Measurements from ENCODE around the gene SNX3. TPM values are rescaled to one million over a fixed set of nuclear protein-coding genes. Genes with fewer than 3 reads are reported as not detected.

Gene SNX3
- total RNA-seq, 1 experiment from 2014 or later: 80.7 TPM

DNA sequence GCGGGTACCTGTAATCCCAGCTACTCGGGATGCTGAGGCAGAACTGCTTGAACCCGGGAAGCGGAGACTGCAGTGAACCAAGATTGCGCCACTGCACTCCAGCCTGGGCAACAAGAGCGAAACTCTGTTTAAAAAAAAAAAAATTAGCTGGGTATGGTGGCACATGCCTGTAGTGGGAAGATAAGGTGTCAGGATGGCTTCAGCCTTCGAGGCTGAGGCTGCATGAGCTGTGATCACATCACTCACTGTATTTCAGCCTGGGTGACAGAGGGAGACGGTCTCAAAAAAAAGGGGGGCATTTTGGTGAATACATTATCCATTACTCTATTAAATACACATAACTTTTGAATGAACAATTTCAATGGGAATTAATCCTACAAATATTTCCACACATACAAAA lies 32.4 kb downstream of the SNX3 start:
- no peaks in the 10 kb centered on the region for H4K20me1 ChIP-seq (ENCODE audit: control insufficient read depth, insufficient read depth, insufficient read length)
- H3K9me3 ChIP-seq (ENCODE audit: control insufficient read depth, low read depth, low read length): no peaks in the 10 kb centered on the region
- no peak overlapping the region for H3T11ph ChIP-seq (ENCODE audit: low read length)
- H3K14ac ChIP-seq (ENCODE audit: insufficient read depth, low read length): no peak overlapping the region
- H2BK12ac ChIP-seq (ENCODE audit: insufficient read length, low read depth, low read length): no peak overlapping the region
- no peak overlapping the region for H3K18ac ChIP-seq (ENCODE audit: insufficient read length, low read depth, low read length)
- H4K8ac ChIP-seq (replicated peaks; ENCODE audit: insufficient read length, low read depth, low read length): no peak overlapping the region
- Mint-ChIP-seq H3K4me1 (peaks cover 36 to 41% of the 10 kb centered on the region in 2 experiments), H3K4me3 (no peak overlapping the region), H3K36me3 (ENCODE audit: insufficient read depth in 1 of 3, low read depth in 3 of 3) (no peaks in the 10 kb centered on the region), H3K27me3 (ENCODE audit: low read depth) (no peaks in the 10 kb centered on the region), H3K27ac (no peak overlapping the region), H3K9me3 (no peaks in the 10 kb centered on the region)
- H2BK120ac ChIP-seq (ENCODE audit: low read depth, low read length, poor library complexity, severe bottlenecking): no peak overlapping the region
- no peak overlapping the region for H2BK5ac ChIP-seq (ENCODE audit: insufficient read length, low read length)
- no peak overlapping the region for H3K23ac ChIP-seq (ENCODE audit: insufficient read length, low read depth, low read length)
- no peak overlapping the region for H3K4ac ChIP-seq (ENCODE audit: low read depth, low read length)
- no peaks in the 10 kb centered on the region for H3K23me2 ChIP-seq (ENCODE audit: insufficient read length, low read depth, low read length, poor library complexity, severe bottlenecking)
- H3K4me1 ChIP-seq (ENCODE audit: insufficient read depth, low read length): no peaks in the 10 kb centered on the region
- H2AFZ ChIP-seq (ENCODE audit: low read length): no peak overlapping the region
- H3K56ac ChIP-seq (ENCODE audit: insufficient read length, low read depth, low read length): no peak overlapping the region
- H3K4me2 ChIP-seq (ENCODE audit: insufficient read depth, insufficient read length, low read length): no peak overlapping the region
- H3K79me1 ChIP-seq (ENCODE audit: insufficient read depth, low read depth, low read length, poor library complexity, severe bottlenecking): no peaks in the 10 kb centered on the region
- WGBS (ENCODE audit: extremely low coverage, insufficient read length, low lambda C conversion rate): no CpG with 5 or more reads among the region's 8 CpGs
- no peak overlapping the region for H2BK15ac ChIP-seq (ENCODE audit: low read depth, low read length)
- H4K5ac ChIP-seq (ENCODE audit: insufficient read length, low read depth, low read length): no peak overlapping the region
- H2AK5ac ChIP-seq (ENCODE audit: insufficient read length, low read length): no peak overlapping the region
- H3K79me2 ChIP-seq (ENCODE audit: insufficient read depth, low read length): no peaks in the 10 kb centered on the region
- no peak overlapping the region for H4K91ac ChIP-seq (ENCODE audit: insufficient read length, low read depth, low read length)
- no peak overlapping the region for H3K27ac ChIP-seq (ENCODE audit: insufficient read length, low read depth, low read length)
- no peak overlapping the region for H3K9ac ChIP-seq (ENCODE audit: extremely low read depth, insufficient read length, low read length)
- no peaks in the 10 kb centered on the region for H3K27me3 ChIP-seq (ENCODE audit: insufficient read depth, low read length)
- no peak for TF ChIP-seq CTCF (conservative IDR thresholded peaks at IDR 0.05)
- no peak for DNase-seq
- no peak overlapping the region for H2BK20ac ChIP-seq (ENCODE audit: low read depth, low read length, poor library complexity, severe bottlenecking)

All from H9 (cell line).